ENCODE results near the gene CFAP99. TPM values are rescaled to one million over a fixed set of nuclear protein-coding genes. Genes with fewer than 3 reads are reported as not detected.

The CFAP99 gene
- total and polyA plus RNA-seq, 2 of the 8 experiments (the other 6 are each of a cell fraction or from before 2014, with no cell fraction given): not detected

- no peak for TF ChIP-seq CHD7 (IDR thresholded peaks at IDR 0.05; ENCODE audit: insufficient replicate concordance, low read length)
- TF ChIP-seq EZH2 (IDR thresholded peaks at IDR 0.05; ENCODE audit: low read depth, low read length, severe bottlenecking): no peak
- no peak for TF ChIP-seq POLR2A (IDR thresholded peaks at IDR 0.05; ENCODE audit: control extremely low read depth in 1 of 2, low read depth in 2 of 2, low read length in 2 of 2)
- TF ChIP-seq RNF2 (IDR thresholded peaks at IDR 0.05; ENCODE audit: borderline replicate concordance, low read depth, low read length, missing control alignments, poor library complexity, severe bottlenecking): no peak
- TF ChIP-seq GTF2F1 (IDR thresholded peaks at IDR 0.05; ENCODE audit: borderline replicate concordance, low read depth, low read length): no peak
These were observed 85.1 kb downstream of the CFAP99 start (continued) for GRCh38 chr4:2503809-2504208.

Measured in H1 (cell line).